SW480 (cell line): ENCODE measurements around the gene VAV3.

Source experiments
- DNase-seq: peaks from one replicate; pipeline ENCODE4 v3.0.0-alpha.2; 2016; ENCODE audit warnings: low spot score

Gene VAV3

GRCh38 chr1:107833061-107833460 is 131.9 kb downstream of the VAV3 start:
- no peak for DNase-seq

GRCh38 chr1:107831921-107832320 is 133.1 kb downstream of the VAV3 start:
- no peak for DNase-seq

GRCh38 chr1:107830526-107830925 is 134.5 kb downstream of the VAV3 start:
- no peak for DNase-seq

GRCh38 chr1:107830075-107830474 is 134.9 kb downstream of the VAV3 start:
- no peak for DNase-seq

- DNase-seq: peak; percentile 46
Observed at GRCh38 chr1:107829036-107829770, 135.8 kb downstream of the VAV3 start.

GRCh38 chr1:107824946-107825345 is 140.0 kb downstream of the VAV3 start:
- DNase-seq: no peak

- DNase-seq: no peak
Observed at GRCh38 chr1:107821340-107821739, 143.6 kb downstream of the VAV3 start.

- DNase-seq: peak; percentile 11
Observed at GRCh38 chr1:107820801-107821200, 144.2 kb downstream of the VAV3 start.

- DNase-seq: no peak
Observed at GRCh38 chr1:107817935-107818334, 147.0 kb downstream of the VAV3 start.

GRCh38 chr1:107817206-107817605 is 147.8 kb downstream of the VAV3 start:
- no peak for DNase-seq

- DNase-seq: no peak
Observed at GRCh38 chr1:107810291-107810951, 154.6 kb downstream of the VAV3 start.

- no peak for DNase-seq
Observed at GRCh38 chr1:107807855-107808254, 157.1 kb downstream of the VAV3 start.

- DNase-seq: no peak
Observed at GRCh38 chr1:107807405-107807804, 157.6 kb downstream of the VAV3 start.

- no peak for DNase-seq
Observed at GRCh38 chr1:107806902-107807301, 158.1 kb downstream of the VAV3 start.

GRCh38 chr1:107804741-107805140 is 160.2 kb downstream of the VAV3 start:
- DNase-seq: no peak

GRCh38 chr1:107804134-107804533 is 160.8 kb downstream of the VAV3 start:
- DNase-seq: no peak

GRCh38 chr1:107803579-107803978 is 161.4 kb downstream of the VAV3 start:
- DNase-seq: no peak

GRCh38 chr1:107802654-107803053 is 162.3 kb downstream of the VAV3 start:
- no peak for DNase-seq

GRCh38 chr1:107795994-107796393 is 169.0 kb downstream of the VAV3 start:
- no peak for DNase-seq

- no peak for DNase-seq
Observed at GRCh38 chr1:107795441-107795840, 169.5 kb downstream of the VAV3 start.

GRCh38 chr1:107794571-107794970 is 170.4 kb downstream of the VAV3 start:
- DNase-seq: no peak

- no peak for DNase-seq
Observed at GRCh38 chr1:107793896-107794453, 171.0 kb downstream of the VAV3 start.

GRCh38 chr1:107791348-107791747 is 173.6 kb downstream of the VAV3 start:
- DNase-seq: no peak
